Measurements from ENCODE around the gene CDHR2.

The CDHR2 gene

DNA sequence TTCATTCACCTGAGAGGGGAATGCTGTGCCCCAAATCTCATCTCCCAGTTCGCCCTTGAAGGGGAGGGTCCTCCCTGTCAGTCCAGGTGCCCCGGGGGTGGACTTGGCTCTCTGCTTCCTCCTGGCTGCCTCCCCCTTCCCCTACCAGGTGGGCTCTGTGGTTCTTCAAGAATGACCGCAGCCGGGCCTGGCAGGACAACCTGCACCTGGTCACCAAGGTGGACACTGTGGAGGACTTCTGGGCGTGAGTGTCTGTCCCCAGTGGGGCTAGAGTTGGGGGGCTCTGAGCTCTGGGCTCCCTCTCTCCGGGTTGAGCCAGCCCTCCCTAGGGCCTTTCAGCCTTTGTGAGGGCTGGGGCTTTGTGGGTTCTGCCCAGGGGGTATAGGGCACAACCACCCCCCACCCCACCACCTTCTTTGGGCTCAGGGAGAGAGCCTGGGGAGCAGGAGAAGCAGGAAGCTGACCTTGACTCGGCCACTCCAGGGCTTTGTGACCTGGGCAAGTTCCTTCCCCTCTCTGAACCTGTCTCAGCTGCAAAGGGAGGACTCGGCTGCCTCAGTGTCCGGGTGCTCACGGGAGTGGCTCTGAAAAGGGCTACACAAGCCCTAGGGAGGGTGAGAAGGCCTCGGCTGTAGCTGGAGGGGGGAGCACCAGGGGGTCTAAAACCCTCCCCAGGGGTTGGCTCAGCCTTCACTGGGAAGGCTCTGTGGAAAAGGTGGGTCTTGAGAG is 94.5 kb downstream of the CDHR2 start:
- DNase-seq: no peak

GRCh38 chr5:176644294-176644693 is 95.2 kb downstream of the CDHR2 start:
- no peak for DNase-seq

GRCh38 chr5:176644878-176645670 is 95.9 kb downstream of the CDHR2 start:
- DNase-seq: no peak

Measured in inflammatory macrophage (primary cell).